ENCODE results near the gene CDKN2B.

DNA sequence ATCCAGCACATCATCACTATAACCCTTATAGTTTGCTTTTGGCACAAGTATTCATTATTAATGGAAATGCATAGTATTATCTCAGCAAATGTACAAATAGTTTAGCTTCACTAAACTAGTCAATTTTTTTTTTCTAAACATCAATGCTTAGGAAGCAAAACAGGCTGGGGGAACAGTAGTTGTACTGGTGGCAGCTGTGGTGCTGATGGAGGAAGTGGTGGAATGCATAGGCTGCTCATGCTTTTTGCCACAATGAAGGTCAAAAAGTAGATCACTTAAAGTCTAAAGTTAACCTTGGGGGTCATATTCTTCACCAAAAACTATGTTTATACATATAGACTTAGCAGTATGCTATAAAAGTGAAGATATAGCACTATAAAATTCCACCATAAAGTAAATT lies 36.3 kb upstream of the CDKN2B start:
- TF ChIP-seq, protein P1, sequence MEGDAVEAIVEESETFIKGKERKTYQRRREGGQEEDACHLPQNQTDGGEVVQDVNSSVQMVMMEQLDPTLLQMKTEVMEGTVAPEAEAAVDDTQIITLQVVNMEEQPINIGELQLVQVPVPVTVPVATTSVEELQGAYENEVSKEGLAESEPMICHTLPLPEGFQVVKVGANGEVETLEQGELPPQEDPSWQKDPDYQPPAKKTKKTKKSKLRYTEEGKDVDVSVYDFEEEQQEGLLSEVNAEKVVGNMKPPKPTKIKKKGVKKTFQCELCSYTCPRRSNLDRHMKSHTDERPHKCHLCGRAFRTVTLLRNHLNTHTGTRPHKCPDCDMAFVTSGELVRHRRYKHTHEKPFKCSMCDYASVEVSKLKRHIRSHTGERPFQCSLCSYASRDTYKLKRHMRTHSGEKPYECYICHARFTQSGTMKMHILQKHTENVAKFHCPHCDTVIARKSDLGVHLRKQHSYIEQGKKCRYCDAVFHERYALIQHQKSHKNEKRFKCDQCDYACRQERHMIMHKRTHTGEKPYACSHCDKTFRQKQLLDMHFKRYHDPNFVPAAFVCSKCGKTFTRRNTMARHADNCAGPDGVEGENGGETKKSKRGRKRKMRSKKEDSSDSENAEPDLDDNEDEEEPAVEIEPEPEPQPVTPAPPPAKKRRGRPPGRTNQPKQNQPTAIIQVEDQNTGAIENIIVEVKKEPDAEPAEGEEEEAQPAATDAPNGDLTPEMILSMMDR (IDR thresholded peaks at IDR 0.05 in 8 of 11, conservative IDR thresholded peaks at IDR 0.05 in 3 of 11) = no peak
- TF ChIP-seq POLR2A (IDR thresholded peaks at IDR 0.05) = no peak
